HG03108 (cell line): ENCODE data around the gene YKT6.
"Not testable (repeated sequence)": the region's sequence is repeated elsewhere in the genome, so short reads cannot be mapped to it uniquely, and the experiment has no call there.

Source experiments
- ATAC-seq: cut with Tn5 transposase; IDR thresholded peaks from one replicate; pipeline ENCODE4 v1.9.1; 2021; ENCODE audit warnings: moderate library complexity; ENCODE audit not compliant: unreplicated experiment

YKT6 gene

DNA sequence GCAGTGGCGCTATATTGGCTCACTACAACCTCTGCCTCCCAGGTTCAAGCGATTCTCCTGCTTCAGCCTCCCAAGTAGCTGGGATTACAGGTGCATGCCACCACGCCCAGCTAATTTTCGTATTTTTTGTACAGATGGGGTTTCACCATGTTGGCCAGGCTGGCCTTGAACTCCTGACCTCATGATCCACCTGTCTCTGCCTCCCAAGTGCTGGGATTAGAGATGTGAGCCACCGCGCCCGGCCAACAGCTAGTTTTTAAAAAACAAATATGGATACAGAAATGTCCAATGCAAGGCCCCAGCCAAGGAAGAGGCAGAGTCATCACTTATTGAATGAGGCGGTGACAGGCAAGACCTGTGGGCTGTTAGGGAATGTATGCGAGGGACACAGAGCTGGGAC is 28.9 kb upstream of the YKT6 start:
- not testable (repeated sequence) for ATAC-seq

DNA sequence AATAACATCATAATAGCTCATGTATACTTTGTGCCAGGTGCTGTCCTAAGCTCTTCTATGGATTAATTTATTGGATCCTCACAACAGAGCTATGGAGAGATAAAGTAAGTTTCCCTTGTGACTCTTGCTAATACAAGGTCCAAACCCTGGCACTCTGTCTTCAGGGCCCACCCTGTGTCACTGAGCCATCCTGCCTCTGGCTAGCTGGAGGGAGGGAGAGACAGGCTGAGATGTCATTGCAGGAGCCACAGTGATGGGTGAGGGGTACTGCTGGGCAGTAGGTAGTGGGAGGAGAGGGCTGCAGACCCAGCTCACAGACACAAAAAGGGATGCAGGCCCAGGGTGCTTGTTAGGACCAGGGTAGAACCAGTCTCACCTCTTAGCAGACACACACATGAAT is 28.4 kb upstream of the YKT6 start:
- no peak for ATAC-seq

DNA sequence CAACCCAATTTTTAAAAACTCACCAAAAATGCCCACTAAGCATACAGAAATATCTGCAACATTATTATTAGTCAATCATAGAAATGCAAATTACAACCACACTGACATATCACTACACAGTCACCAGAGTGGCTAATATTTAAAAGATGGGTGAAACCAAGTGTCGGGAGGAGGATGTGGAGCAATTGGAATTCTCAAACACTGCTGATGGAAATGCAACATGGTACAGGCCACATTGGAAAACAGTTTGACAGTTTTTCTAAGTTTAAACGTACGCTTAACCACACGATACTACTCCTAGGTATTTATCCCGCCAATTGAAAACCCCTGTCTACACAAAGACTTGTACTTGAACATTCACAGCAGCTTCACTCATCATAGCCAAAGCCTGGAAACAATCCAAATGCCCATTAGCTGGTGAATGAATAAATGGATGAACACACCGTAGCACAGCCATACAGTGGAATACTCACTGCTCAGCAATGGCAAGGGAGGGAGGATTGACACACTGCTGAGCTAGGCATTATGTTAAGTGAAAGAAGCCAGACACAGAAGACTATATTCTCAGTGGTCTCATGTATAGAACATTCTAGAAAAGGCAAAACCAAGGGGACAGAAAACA is 27.9 kb upstream of the YKT6 start:
- no peak for ATAC-seq

DNA sequence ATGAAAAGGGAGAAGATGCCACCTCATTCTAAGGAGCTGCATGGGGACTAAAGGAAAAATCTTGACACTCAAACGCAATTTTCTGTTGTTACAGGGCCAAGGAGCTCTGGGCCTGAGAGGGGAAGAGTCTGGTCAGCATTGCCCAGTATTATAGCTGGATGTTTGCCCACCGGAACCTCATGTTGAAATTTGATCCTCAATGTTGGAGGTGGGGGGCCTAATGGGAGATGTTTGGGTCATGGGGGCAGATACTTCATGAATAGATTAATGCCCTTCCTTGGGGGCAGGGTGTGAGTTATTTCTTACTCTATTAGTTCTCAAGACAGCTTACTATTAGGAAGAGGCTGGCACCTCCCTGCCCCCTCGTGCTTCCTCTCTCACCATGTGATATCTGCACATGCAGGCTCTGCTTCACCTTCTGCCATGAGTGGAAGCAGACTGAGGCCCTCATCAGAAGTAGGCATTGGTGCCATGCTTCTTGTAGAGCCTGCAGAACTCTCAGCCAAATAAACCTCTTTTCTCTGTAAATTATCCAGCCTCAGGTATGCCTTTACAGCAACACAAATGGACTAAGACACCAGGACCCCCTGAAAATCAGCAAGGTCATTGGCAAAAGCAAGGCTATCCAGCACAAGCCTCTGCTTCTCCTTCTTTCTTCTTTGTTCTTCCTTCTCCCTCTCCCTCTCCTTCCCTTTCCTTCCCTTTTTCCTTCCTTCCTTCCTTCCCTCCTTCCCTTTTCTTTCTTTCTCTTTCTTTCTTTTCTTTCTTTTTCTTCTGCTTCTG is 26.7 kb upstream of the YKT6 start:
- no peak for ATAC-seq

DNA sequence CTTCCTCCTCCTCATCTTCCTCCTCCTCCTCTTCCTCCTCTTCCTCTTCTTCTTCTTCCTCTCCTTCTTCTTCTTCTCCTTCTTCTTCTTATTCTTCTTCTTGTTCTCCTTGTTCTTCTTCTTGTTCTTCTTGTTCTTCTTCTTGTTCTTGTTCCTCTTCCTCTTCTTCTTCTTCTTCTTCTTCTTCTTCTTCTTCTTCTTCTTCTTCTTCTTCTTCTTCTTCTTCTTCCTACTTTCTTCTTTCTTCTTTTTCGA is 26.2 kb upstream of the YKT6 start:
- ATAC-seq, result not testable (repeated sequence)

DNA sequence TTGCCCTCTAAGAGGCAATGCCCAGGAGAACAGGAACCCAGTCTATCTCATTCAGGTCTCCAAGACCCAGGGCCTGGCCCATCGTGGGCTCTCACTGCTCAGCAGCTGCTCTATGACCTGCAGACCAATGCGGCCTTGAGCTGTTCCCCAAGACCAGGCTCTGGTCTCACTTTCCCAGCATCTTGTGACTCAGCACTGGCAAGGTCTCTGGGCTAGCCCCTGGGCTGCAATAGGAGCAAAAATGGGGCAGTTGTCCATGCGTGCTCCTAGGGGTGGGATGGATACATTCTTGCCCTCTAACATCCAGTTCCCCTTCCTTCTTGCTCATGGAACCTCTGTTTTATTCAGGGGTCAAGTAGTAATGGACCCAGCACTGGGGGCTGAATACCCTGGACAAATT is 25.0 kb upstream of the YKT6 start:
- no peak for ATAC-seq

DNA sequence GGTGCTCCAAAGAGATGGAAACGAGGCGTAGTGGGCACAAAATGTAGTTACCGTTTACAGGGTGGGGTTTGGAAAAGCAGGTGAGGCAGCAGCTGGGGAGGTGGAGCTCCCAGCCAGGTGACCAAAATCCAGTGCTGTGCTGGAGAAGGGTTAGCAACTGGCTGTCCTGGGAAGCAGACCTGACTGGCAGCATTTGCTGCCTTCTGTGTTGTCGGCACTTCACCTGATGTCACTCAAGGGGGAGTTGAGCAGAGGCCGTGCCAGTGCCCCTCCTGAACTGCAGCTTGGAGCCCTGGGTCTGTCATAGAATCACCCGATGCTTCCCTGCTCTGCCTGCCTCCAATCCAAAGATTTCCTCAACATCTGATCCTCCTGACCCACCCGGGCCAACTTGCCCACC is 24.3 kb upstream of the YKT6 start:
- no peak for ATAC-seq

DNA sequence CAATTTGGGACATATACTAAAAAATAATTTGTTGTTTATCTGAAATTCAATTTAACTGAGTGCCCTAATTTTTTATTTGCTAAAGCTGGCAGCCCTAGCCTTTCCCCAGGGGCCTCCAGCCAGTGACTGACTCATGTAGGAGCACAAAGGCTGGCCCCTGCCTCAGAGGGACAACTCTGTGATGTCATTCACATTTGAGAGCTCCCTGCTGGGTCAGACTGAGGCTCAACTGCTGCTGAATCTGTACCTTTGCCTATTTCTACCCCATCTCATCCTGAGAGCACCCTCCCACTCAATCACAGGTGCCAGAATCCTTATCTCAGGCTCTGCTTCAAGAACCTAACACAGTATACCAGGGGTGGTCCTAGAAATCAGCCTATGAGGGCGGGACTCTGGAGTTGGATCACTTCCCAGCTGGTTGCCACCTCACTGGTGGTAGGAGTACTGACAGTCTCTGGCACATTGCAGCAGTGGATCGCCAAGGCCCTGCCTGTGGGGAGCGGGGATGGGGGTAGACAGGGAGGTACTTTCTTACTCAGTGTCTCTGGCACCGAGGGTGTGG is 23.1 kb upstream of the YKT6 start:
- ATAC-seq, result no peak

DNA sequence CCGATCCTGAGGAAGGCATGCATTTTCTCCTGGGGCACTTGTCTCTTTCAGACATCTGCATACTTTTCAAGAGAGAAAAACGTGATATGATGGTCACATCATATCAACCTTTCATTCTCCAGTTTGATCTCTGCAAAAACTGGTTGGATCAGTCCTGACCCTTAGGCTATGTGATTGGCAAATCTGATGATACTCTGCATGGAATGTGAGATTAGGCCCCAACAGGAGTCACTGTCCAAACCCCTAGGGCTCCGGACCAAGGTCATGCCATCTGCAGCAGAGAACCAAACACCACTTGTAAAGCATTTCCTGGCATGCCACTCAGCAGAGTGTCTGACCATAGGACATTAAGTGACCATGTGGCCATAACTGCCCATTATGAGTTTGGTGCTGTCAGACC is 20.1 kb upstream of the YKT6 start:
- no peak for ATAC-seq

DNA sequence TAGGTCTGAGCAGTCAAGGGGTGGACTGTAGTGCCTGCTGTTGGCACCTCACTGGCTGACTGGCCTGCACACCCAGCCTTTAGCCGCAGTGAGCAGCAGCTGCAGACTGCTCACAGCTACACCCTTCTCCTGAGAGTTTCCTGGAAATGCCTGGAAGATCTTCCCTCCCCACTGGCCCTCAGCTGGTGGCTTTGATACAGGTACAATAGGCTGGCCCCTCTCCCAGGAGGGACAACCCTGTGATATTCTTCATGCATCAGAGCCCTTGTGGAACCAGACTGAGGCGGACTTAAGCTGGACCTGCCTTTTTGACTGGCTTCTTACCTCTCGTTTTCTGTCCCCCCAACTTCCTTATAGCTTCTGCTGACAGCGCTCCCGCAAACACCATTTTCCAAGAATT is 18.0 kb upstream of the YKT6 start:
- no peak for ATAC-seq

DNA sequence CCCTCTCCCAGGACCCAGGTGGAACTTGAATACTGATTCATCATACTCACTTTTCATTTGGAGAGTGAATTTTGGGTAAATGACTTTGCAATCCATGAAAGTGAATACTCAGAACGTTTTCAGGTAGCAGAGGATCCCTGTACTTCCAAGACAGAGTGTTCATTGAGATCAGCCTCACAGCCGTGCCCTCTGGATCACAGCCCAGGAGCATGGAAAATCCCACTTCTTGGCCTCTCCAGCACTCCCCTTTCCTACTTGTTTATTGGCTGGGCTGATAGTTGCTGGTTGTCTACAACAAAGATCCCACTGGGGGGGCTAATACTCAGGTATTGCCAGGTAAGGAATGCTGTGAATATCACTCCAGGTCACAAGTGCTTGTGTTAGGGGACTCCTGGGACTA is 17.4 kb upstream of the YKT6 start:
- no peak for ATAC-seq

DNA sequence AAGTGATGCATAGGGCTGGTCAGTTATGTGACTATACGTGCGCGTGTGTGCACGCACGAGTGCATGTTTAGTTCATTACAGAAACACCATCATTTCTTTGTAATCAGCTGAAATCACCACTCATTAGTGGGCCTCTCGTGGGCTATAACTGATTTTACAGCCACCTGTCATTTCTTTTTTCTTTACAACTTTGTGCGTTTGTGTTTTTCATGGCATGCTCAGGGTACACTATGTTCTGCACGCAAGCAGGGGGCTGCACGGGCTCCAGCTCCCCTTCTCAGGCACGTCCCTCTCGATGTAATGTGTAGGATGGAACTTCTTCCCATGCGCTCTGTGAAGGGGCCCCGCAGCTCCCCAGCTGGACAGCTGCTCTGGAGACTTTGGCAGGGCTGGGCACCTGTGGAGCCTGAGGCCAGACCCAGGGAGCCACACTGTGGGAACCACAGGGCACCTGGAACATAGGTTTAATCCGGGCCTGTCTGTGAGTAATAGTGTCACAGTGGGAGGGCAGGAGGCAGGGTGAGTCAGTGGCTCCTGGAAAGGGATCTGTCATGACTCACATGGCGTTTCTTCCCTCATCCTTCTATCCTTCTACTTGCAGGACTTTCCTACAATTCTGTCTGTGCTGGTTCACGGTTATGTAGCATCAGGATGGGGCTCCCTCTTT is 16.4 kb upstream of the YKT6 start:
- no peak for ATAC-seq

DNA sequence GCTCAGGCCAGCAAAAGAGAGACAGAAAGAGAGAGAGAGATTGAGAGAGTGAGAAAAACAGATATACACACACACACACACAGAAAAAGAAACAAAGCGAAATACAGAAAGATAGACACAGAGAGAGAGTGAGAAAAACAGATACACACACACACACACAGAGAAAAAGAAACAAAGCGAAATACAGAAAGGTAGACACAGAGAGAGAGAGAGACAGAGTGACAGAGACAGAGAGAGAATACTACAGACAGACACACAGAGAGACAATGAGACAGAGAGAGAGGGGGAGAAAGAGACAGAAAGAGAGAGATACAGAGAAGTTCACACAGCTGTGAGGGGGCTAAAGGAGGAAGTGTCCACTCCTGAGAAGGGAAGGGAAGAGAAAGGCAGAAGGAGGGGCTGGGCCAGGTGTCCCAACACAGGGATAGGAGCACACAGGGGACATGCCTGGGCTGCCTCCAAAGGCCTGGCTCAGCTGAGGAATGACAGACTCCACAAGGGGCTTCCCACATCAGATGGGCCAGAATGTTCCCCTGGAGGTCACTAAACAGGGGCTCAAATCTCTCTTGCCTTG is 15.8 kb upstream of the YKT6 start:
- no peak for ATAC-seq

DNA sequence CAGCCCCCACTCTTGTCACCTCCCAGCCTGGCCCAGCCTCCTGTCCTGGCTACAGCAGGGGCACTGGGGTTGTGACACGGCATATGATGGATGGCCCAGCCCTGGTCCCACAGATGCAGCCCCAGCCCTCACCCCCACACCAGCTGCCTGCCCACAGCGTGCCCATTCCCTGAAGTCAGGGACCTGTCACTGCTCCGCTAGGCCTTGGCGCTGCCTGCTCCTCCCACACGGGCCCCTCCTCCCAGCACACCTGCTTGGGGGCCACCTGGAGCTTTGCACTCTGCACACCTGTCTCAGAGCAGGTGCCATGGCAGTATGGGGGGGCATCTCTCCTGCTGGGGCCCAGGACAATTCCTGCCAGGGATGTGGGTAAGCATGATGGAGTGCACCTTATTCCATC is 15.0 kb upstream of the YKT6 start:
- no peak for ATAC-seq

DNA sequence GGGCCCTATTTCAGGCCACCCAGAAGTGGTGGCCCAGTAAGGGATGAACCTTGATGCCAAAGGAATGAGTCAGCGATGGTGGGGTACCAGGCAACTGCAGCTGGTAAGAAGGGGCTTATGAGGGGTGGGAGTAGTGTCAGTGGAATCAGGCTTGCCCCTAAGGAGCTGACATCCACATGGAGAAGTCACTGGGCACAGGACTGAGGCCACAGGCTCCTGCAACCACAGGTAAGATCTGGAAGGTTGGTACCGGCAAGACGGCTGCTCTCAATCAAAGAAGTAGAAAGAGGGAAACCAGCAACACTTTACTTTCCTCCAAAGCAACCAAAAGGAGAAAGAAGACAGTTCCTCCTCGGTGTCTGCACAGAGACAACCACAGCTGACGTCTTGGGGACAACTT is 14.0 kb upstream of the YKT6 start:
- no peak for ATAC-seq

DNA sequence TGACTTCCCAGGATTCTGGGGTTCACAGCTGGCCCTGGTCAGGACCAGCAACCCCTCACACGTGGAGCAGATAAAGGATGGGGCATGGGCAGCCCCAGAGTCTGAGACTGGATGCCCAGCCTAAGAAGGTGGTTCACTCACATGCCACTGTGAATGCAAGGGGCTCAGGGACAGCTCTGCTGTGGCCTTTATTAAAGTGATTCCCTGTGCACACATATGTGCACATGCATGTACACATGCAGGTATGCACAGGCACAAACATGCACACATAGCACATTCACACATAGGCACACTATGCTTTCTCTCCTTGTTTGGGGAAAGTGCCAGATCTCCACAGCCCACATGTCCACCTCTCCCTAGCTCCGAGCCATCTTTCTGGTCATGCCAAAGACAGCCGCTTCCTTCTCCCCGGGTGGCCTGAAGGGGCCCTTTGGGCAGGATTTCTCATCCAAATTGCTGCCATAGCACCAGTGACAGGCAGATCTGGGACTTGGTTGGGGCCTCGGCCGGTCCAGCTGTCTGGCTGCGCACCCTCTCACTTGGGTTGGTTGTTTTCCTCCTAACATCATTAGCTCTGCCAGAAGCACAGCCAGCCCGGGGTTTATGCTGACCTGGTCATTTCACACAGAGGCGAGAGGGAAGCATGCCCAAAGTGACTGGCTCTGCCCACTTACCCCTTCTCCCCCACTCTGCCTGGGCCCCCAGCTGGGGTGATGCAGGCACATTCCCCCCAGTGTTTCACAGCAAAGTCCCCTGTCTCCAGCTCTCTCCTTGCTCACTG is 13.0 kb upstream of the YKT6 start:
- no peak for ATAC-seq

DNA sequence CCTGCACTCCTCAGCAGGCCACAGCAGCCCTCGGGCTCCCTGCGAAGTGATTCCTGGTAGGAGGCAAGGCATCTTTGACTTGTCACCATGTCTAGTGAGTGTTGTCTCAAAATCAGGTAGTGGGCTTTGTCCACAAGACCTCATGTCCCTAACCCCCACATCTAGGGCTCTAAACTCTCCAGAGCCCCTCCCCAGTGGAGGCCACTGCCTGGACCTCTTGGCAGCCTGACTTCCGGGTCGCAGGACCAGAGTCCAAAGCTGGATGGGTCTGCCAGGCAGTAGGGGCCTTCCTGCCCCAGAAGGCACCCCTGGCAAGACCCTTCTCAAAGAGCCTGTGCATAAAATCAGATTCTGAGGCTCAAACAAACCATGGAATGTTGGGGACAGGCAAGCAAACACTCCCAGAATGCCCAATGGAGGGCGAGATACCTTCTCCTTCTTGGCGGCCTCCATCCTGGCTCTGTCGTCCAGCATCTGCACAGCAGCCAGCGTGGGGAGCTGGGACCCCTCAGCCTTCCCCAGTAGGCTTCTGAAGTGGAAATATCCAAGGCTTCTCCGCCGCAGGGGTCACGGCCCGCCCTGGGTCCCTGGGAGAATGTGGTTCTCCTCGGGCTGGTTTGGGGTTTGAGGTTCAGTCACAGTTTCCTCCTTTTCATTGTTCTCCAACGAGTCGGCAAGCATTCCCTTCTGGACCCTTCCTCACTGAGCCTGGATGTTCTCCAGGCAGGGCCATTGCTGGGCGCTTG is 12.1 kb upstream of the YKT6 start:
- no peak for ATAC-seq

DNA sequence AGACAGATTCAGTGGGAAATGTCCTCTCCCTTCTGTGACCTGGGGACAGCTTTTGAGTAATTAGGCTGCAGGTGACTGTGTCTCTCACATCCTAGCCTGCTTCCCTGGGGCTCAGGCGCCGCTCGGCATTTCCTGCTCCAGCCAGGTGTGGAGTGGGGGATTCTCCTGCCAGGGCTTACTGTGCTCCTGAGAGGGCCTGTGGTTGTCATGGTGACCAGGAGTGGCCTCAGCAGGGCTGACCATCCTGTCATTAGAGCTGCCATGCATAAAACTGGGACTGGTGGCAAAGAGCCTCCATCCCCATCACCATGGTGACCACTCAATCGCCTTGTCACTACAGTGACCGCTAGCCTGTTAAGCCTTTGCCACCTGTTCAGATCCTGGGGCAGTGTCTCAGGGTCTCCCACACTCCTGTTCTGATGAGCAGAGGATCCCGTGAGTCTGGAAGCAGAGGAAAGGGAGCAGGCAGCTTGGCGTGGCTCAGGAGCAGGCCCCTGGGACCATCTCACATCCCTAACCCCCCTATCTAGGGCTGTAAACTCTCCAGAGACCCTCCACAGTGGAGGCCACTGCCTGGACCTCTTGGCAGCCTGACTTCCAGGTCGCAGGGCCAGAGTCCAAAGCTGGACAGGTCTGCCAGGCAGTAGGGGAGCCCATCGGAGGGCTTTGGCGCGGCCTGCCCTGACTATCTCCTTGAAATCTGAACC is 11.3 kb upstream of the YKT6 start, which contains the start of gene GCK:
Gene GCK (minus strand): TSS at position 154 of the 707 bp plus-strand sequence. CDS start 486 bp downstream, outside the sequence.
- ATAC-seq, result no peak

DNA sequence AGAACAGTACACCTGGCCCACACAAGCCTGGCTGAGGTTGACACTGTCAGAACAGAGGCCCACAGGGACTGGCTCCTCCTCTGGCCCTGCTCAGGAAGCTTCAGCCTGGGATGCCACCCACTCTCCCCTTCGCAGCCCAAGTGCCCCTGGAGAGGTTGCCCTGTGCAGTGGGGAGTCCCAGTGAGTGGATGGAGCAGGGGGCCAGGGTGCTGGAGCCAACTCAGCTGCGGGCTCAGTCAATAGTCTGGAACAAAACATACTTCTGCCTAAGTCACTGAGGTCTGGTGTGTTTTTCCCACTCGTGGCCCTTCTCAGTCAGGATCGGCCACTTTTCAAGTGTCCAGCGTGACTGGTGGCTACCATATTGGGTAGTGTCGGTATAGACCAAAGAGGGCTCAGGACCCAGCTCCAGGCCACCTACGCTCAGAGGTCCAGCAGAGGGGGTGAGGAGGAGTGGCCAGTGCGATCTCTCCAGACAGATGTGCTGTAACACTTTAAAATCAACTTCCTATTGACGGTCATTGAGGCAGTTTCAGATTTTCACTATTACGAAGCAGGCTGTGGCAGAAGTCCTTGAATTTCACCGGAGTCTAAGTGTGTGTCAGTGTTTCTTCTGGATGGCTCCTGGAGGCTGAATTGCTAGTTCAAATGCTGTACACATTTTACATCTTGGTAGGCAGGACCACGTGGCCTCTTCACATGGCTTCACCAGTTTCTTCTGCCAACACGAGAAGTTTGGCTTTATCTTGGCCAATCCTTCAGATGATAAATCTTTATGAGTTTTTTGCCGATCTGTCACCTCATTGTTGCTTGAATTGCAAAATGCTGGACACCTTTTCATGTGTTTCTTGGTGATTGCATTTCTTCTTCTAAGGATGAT is 10.5 kb upstream of the YKT6 start:
- no peak for ATAC-seq
